ENCODE data around the gene SLC5A1. TPM values are rescaled to one million over a fixed set of nuclear protein-coding genes. Genes with fewer than 3 reads are reported as not detected.

The SLC5A1 gene
- total RNA-seq, 1 experiment from 2014 or later = 0.23 TPM

- ChIA-PET CTCF (no interaction called here), POLR2A (no interaction called here)
- H3K4me1 ChIP-seq = no peaks in the 10 kb centered on the region
- H3K4me3 Mint-ChIP-seq (ENCODE audit: unreplicated experiment) = no peak overlapping the region
- TF ChIP-seq CTCF (IDR thresholded peaks at IDR 0.05; ENCODE audit: insufficient read depth in 1 of 2, low read depth in 1 of 2, low read length in 1 of 2, severe bottlenecking in 1 of 2, unreplicated experiment in 1 of 2) = no peak
- no peaks in the 10 kb centered on the region for H3K4me1 Mint-ChIP-seq (ENCODE audit: low read depth, unreplicated experiment)
- no peak overlapping the region for H3K27ac Mint-ChIP-seq (ENCODE audit: unreplicated experiment)
- DNase-seq = no peak
- H3K36me3 Mint-ChIP-seq (ENCODE audit: insufficient read depth, unreplicated experiment) = no peaks in the 10 kb centered on the region
- intact Hi-C loops (cut with micrococcal nuclease; ENCODE audit: unreplicated experiment) = no loop called here
- H3K9me3 Mint-ChIP-seq (ENCODE audit: unreplicated experiment) = no peaks in the 10 kb centered on the region
- H3K9me3 ChIP-seq = no peaks in the 10 kb centered on the region
- no peaks in the 10 kb centered on the region for H3K27me3 ChIP-seq (replicated peaks; ENCODE audit: control insufficient read depth, insufficient read depth, low read length)
- H3K27me3 Mint-ChIP-seq (ENCODE audit: insufficient read depth, unreplicated experiment) = no peaks in the 10 kb centered on the region
- H3K4me3 ChIP-seq (ENCODE audit: low read depth, low read length) = no peak overlapping the region
- no TSS peak for BruUV-seq (replicated peaks)
- H3K36me3 ChIP-seq (ENCODE audit: control insufficient read depth, insufficient read depth, low read length) = no peaks in the 10 kb centered on the region
Observed at GRCh38 chr22:32020117-32020516, 22.9 kb upstream of the SLC5A1 start.

GRCh38 chr22:32021716-32022115 lies 21.3 kb upstream of the SLC5A1 start:
- H3K4me1 ChIP-seq = no peaks in the 10 kb centered on the region
- no peak overlapping the region for H3K4me3 Mint-ChIP-seq (ENCODE audit: unreplicated experiment)
- no peak for TF ChIP-seq CTCF (IDR thresholded peaks at IDR 0.05; ENCODE audit: insufficient read depth in 1 of 2, low read depth in 1 of 2, low read length in 1 of 2, severe bottlenecking in 1 of 2, unreplicated experiment in 1 of 2)
- POLR2A ChIA-PET = no interaction called here
- no peak for DNase-seq
- no peaks in the 10 kb centered on the region for H3K36me3 Mint-ChIP-seq (ENCODE audit: insufficient read depth, unreplicated experiment)
- CTCF ChIA-PET = no interaction called here
- no TSS peak for BruUV-seq (replicated peaks)
- no peaks in the 10 kb centered on the region for H3K36me3 ChIP-seq (ENCODE audit: control insufficient read depth, insufficient read depth, low read length)
- no peak overlapping the region for H3K27ac Mint-ChIP-seq (ENCODE audit: unreplicated experiment)
- no peaks in the 10 kb centered on the region for H3K27me3 ChIP-seq (replicated peaks; ENCODE audit: control insufficient read depth, insufficient read depth, low read length)
- no peaks in the 10 kb centered on the region for H3K9me3 Mint-ChIP-seq (ENCODE audit: unreplicated experiment)
- H3K9me3 ChIP-seq = no peaks in the 10 kb centered on the region
- no peaks in the 10 kb centered on the region for H3K4me1 Mint-ChIP-seq (ENCODE audit: low read depth, unreplicated experiment)
- intact Hi-C loops (cut with micrococcal nuclease; ENCODE audit: unreplicated experiment) = no loop called here
- H3K4me3 ChIP-seq (ENCODE audit: low read depth, low read length) = no peak overlapping the region
- H3K27me3 Mint-ChIP-seq (ENCODE audit: insufficient read depth, unreplicated experiment) = no peaks in the 10 kb centered on the region

- ChIA-PET CTCF (no interaction called here), POLR2A (no interaction called here)
- no peak for DNase-seq
- BruUV-seq (replicated peaks) = no TSS peak
- Mint-ChIP-seq H3K36me3 (ENCODE audit: insufficient read depth, unreplicated experiment) (no peaks in the 10 kb centered on the region), H3K4me3 (ENCODE audit: unreplicated experiment) (no peak overlapping the region), H3K9me3 (ENCODE audit: unreplicated experiment) (no peaks in the 10 kb centered on the region), H3K27me3 (ENCODE audit: insufficient read depth, unreplicated experiment) (no peaks in the 10 kb centered on the region), H3K4me1 (ENCODE audit: low read depth, unreplicated experiment) (no peaks in the 10 kb centered on the region), H3K27ac (ENCODE audit: unreplicated experiment) (no peak overlapping the region)
- intact Hi-C loops (cut with micrococcal nuclease; ENCODE audit: unreplicated experiment) = no loop called here
- Histone ChIP-seq H3K4me1 (no peaks in the 10 kb centered on the region), H3K9me3 (no peaks in the 10 kb centered on the region), H3K4me3 (ENCODE audit: low read depth, low read length) (no peak overlapping the region), H3K27me3 (replicated peaks; ENCODE audit: control insufficient read depth, insufficient read depth, low read length) (no peaks in the 10 kb centered on the region), H3K36me3 (ENCODE audit: control insufficient read depth, insufficient read depth, low read length) (no peaks in the 10 kb centered on the region)
- no peak for TF ChIP-seq CTCF (IDR thresholded peaks at IDR 0.05; ENCODE audit: insufficient read depth in 1 of 2, low read depth in 1 of 2, low read length in 1 of 2, severe bottlenecking in 1 of 2, unreplicated experiment in 1 of 2)
Observed at GRCh38 chr22:32023251-32023827, 19.7 kb upstream of the SLC5A1 start.
